IPS DF 4.7 (cell line): ENCODE measurements around the gene SMIM28.
"Not testable (repeated sequence)": the region's sequence is repeated elsewhere in the genome, so short reads cannot be mapped to it uniquely, and the experiment has no call there.

Experiments used
- DNase-seq: peaks from one replicate; pipeline ENCODE4 v3.0.0-alpha.2; 2013; ENCODE audit warnings: low spot score; ENCODE audit errors: extremely low read depth

SMIM28 gene

DNA sequence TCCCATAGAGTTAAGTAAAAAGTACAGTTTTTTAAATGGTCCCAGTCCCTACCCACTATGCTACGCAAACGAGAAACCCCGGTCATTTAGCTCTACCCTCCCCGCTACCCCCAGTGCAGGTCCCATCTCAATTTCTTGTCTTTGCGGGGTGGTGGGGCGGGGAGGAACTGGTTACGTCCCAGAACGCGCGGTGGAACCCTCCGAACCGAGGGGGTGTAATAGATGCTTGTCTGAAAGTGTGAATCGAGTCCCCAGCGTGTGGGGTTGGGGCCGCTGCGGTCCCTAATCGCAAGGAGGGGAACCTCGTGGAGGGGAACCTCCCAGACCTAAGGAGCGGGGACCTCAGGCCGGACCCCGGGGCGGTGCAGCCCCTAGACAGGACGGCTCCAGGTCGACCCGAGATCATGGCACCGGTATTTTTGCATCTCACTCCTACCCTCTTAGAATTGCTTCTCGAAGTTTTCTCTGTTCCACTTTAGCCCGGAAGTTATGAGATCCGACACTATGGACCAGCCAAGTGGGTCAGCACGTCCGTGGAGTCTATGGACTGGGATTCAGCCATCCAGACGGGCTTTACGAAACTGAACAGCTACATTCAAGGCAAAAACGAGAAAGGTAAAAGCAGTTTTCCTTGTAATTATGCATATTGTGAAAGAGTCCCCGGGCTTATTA lies 27.1 kb downstream of the SMIM28 start:
- DNase-seq: no peak

DNA sequence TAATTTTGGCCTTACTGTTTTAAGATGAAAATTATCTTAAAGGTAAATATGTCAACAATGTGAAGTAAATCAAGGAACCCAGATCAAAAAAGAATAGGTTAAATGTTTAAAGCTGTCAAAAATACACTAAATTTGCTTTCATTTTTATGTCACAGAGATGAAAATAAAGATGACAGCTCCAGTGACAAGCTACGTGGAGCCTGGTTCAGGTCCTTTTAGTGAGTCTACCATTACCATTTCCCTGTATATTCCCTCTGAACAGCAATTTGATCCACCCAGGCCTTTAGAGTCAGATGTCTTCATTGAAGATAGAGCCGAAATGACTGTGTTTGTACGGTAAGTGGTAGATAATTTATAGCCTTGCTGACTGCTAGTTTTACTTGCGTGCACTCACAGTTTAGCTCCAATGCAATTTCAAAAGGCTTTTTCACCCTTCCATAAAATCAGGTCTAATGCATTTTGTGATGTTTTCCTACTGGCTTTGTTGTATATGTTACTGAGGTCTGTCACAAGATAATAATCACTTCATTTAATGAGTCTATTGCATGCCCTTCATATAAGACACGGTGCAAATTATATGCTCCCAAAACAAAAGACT lies 28.2 kb downstream of the SMIM28 start:
- DNase-seq: no peak

DNA sequence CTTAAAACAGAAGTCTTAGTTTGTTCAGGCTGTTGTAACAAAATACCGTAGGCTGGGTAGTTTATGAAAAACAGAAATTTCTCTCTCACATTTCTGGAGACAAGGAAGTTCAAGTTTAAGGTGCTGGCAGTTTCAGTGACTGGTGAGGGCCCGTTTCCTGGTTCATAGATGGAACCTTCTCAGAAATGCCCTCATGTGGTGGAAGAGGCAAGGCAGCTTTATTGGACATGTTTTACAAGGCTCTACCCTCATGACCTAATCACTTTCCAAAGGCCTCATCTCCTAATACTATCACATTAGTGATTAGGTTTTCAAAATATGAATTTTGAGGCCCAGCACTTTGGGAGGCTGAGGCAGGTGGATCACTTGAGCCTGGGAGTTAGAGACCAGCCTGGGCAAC lies 28.7 kb downstream of the SMIM28 start:
- DNase-seq: no peak

DNA sequence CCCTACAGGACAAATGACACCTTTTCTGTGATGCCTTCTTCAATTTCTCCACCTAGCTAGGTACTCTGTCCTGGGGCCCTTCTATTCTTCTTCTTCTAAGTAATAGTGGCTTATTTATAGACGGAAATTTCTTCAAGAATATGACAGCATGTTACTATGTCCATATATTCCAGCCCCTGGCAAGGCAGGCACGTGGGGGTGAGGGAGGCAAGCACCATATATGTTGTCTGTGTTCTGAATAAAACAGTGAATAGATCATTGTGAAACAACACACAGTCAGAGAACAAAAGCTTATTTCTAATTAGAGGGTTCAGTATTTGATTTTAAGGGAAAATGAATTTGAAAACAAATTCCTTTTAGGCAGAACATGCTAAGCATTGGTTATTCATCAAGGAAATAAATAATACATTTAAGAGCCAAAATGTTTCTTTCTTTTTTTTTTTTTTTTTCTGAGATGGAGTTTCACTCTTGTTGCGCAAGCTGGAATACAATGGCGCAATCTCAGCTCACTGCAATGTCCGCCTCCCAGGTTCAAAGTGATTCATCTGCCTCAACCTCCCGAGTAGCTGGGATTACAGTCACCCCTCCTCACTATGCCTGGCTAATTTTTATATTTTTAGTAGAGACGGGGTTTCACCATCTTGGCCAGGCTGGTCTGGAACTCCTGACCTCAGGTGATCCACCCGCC lies 32.5 kb downstream of the SMIM28 start:
- DNase-seq: no peak

DNA sequence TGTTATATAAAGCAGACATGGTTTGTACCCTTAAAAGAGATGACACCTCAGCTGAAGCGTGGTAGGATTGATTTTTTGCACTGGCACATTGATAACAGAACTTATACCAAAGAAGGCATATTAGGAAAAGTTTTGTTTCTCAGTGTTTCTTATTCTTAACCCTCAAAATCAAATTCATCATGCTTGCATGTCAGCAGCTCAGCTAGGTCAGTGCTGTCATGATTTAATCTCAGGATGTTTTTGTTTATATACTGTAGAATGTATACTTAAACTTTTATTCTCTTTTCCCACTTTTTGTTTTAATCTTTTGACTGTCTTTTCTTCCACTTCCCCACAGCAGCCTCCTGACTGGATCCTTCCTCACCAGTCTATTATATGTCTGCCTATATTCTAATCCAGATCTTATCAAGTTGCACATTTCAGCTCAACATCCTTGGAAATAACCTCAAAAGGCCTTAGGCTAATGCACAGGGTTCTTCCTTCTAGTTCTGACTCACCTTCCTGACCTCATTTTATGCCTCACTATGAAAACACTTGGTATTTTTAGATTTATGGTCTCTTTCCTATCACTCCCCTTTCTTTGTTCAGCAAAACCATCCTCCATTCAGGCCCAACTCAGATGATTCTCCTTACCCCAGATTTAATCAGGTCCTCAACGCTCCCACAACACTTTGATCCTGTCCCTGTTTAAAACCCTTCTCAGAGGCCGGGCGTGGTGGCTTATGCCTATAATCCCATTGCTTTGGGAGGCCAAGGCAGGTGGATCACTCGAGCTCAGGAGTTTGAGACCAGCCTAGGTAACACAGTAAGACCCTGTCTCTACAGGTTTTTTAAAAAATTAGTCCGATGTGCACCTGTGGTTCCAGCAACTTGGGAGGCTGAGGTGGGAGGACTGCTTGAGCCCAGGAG lies 33.5 kb downstream of the SMIM28 start:
- DNase-seq: no peak

DNA sequence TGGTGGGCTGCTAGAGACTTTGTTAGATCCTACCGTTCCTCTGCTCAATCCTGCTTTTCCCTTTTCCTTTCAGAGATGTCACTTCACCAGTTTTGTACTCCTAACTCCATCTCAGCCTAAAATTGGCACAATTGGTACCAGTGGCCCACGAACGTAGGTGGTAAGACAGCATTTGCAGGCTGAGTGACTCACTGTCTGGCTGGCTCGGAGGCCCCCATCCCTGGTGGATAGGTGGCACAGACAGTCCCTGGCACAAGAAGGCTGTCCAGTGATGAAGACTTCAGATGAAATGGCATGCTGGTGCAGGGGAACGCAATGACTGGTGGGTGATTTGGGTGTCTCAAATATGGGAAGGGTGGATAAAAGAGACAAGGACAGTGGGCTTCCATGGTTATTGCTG lies 37.4 kb downstream of the SMIM28 start:
- no peak for DNase-seq

DNA sequence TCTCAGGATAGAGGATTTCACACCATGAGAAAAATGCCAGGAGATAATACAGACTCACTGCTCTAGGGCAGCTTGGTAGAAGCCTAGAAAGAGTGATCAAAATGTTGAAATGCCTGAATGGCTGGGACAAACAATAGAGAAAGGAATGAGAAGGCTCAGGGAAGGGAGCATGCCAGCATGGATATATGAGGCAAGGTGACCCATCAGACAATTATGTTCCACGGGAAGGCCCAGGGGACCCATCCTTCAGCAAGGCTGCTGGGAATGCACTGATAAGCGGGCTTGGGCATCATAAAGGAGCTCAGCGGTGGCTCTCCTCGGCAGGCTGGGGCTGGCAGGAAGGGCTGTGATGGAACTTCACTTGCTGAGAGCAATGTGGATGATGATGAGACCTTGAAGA lies 38.5 kb downstream of the SMIM28 start:
- no peak for DNase-seq

DNA sequence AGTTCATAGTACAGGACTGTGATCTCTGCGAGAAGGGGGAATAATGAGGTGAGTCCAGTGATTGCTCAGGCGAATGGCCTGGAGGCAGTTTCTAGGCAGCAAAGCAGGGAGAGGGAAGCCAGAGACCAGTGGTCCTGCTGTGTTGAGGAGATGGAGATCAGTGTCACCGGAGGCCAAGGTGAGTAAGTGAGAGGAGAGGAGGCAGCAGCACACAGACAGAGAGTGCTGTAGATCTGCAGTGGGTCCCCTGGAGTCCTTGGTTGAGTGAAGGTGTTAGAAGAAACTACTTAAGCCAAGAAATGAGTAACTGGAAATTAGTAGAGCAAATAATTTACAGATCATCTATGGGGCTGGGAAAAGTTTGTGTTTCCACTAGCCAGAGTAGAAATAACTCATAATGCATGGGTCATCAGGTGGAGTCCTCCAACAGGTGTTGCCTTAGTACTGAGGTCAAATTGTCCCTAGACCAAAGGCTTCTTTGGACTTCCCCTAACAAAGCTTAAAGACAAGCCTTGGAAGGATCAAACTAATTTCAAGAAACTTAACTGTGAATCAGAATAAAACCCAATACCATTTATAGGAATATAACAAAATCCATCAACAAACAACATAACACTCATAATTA lies 39.9 kb downstream of the SMIM28 start:
- DNase-seq: no peak

DNA sequence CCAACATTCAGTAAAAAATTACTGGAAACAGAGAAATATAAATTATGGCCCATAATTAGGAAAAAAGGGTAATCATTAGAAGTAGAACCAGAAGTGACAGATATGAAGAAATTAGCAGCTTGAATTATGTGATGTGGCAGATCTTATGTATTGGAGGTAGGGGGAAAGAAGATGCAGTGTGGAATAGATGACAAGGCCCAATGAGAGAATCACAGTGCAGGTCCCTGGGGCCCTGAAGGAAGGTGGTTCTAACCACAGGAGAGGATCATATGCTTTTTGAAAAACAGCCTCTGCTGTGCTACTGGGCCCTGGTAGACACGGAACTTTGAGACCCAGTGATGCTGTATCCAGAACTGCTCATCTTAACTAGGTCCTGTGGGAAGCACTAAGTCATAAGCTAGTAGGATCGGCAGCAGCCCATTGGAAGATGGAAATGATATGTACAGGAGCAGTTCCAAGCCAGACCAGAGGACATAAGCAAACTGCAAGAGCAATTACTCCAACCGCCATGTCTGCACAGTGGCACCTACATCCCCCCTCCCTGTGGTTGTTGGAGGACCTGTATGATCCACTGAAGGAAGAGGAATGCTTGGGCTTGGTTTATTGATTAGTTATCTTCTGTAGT lies 40.5 kb downstream of the SMIM28 start:
- no peak for DNase-seq

DNA sequence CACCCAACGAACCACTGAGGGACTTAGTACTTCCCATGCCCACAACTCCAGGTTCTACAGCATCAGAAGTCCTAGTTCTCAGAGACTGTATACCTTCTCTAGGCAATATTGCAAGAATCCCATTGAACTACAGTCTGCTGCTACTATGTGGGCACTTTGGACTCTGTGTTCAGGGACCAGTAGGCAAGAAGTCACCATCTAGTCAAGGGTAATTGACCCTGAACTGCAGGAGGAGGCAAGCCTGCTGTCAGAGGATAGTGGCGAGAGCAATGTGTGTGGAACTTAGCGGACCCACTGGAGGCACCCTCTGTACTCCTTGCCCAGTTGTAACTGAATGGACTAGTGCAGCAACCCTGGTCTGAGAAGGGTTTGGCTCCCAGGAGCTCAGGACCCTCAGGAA lies 42.1 kb downstream of the SMIM28 start:
- no peak for DNase-seq

DNA sequence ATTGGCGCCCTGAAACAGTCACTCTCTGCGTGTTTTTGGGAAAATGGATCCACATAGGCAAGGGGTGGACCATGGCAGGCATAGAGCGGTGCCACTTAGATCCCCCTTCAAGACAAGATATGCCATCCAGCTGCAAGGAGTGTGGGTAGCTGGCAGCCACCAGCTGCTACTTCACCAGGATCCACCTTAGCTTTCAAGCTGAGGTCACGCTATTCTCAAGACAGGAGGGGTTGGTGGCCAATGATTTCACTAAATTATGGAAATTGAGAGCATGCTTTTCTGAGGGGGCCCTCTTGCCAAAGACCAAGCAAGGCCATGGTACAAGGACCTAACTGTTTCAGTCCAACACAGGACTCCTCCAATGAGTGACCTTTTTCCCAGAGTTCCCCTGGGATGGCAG lies 42.7 kb downstream of the SMIM28 start:
- DNase-seq: no peak

DNA sequence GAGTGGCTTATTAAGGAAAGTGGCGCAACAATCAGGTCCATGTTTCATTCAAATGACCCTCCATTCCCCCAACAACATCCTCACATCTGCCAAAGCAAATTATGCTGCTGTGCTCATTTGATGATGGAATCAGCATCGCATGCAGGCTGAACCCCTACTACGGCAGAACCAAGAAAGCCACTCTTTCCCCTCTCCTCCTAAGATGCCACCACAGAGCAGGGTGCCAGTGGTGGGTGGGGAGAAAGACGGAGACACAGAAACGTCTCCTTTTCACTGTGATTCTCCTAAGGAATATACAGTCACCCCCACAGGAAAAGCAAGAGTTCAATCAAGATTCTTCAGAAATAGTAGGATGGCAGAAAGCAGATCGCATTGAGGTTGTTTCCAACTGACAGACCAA lies 43.4 kb downstream of the SMIM28 start:
- DNase-seq: no peak

DNA sequence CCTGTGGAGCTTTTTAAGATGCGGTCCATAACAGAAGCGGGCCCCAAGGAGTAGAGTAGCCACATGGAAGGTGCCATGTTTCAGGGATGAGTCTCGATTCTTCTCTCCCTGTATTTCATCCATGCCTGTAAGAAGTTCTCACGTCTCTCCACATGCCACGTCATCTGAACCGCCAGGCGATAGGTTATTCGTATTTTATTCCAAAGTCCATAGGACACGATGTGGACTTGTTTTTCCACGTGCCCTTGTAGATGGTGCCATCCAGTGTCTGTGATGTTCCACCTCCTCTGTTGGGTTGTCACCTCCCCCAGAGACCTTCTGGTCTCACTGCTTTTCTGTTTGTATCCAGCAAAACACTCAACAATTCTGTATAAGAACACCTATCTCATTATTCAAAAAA lies 43.9 kb downstream of the SMIM28 start:
- no peak for DNase-seq

DNA sequence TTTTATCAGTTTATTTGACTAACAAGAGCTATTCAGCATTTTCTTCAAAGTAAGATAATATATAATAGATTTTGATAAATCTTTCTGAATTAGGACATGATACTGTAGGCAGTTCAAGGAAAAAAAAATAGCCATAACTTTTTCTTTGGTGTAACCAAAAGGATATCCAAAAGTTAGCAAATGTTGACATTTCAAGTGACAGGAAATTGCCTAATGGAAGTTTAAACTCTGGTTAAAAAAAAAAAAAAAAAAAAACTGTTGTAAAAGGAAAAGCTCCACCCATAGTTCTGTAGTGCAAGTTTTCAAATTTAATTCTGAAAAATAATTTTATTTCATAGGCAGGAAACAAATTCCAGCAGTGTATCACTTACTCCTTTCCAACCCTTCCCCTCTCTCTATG lies 45.2 kb downstream of the SMIM28 start:
- no peak for DNase-seq

DNA sequence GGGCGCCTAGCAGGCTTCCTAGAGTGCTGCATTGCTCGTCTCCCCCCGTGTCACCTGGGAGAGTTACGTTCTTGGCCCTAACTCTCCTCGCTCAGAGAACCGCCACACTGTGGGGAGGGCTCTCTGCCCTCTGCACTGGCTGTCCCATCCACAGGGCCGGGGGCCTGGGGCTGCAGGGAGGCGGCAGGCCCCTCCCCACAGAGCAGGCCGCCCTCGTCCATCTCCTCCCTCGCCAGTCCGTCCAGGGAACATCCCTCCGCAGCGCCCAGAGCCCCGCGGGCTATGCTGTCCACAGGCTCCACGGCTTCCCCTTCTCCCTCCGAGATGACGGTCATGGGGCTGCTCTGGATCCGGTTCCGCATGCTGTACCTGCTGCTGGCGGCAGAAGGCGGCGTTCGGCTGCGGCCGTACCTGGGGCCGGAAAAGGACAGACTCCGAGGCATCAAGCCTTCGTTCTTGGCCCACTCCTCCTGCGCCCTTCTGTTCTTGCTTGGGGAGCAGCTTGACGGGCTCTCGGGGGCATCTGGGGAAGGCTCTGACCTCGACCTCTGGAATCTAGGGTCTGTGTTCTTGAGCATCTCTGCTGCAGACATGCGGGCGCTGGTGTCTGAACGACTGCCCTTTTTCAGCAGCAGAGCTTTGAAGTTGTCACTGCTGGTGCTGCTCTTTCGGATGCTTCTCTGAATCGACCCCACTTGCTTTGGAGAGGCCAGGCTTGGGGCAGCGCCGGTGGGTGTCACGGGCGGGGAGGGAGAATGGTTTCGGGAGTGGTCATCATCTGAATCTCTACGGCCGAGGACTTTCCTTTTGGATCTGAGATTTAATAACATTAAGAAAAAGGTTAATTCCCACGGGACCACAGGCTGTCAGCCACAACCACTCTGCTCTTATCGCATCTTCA lies 46.5 kb downstream of the SMIM28 start:
- no peak for DNase-seq

DNA sequence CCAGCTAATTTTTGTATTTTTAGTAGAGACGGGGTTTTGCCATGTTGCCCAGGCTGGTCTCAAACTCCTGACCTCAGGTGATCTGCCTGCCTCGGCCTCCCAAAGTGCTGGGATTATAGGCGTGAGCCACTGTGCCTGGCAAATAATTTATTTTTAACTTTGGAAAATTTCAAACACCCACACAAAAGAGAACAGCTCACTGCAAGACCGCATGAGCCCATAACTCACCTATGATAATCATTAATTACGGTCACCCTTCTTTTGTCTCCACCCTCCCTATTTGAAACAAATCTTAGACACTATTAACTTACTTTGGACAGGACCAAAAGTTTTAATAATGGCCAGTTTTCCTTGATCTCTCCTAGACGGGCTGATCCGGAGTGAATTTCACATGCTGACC lies 47.6 kb downstream of the SMIM28 start:
- DNase-seq: not testable (repeated sequence)

DNA sequence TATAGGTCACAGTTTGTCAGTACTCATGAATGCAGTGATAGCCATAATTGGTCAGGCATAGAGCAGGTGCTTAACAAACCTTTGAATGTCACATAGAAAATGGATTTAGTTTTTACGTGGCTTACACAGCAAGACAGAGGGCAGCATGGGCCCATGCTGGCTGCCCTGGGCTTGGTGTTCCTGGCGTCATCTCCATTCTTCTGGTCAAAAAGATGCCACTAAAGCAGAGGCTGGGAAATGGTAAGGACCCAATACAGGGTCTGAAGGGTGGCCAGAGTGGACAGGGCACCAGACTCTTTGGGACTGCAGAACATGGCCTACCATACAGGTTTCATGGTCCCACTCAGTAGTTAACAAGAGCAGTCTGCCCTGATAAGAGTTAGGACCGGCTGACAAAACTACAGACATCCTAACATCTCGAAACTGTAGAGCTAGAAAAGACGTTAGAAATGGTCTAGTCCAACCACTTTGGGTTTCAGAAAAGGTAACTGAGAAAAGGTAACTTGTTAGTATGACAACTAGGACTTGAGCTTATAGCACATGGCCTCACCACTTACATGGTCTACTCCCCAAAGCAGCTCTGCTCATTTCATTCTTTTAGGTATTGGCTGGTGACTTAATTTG lies 48.9 kb downstream of the SMIM28 start:
- no peak for DNase-seq

DNA sequence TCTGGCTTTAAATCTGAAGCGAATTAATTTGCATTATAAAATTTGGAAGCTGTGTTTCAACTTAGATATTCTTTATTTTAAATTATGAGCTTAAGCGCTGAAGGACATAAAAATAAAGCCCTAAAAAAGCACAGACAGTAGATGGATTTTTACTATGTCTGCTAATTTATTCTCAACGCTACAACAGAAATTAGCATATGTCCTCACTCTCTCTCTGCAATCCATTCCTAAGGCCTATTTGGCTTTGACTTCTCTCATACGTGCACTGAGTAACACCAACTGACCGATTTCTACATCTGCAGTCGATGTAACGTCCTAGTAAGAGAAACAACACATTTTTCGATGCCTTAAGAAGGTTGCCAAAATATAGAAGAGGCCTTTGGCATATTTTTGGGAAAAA lies 50.0 kb downstream of the SMIM28 start:
- no peak for DNase-seq

DNA sequence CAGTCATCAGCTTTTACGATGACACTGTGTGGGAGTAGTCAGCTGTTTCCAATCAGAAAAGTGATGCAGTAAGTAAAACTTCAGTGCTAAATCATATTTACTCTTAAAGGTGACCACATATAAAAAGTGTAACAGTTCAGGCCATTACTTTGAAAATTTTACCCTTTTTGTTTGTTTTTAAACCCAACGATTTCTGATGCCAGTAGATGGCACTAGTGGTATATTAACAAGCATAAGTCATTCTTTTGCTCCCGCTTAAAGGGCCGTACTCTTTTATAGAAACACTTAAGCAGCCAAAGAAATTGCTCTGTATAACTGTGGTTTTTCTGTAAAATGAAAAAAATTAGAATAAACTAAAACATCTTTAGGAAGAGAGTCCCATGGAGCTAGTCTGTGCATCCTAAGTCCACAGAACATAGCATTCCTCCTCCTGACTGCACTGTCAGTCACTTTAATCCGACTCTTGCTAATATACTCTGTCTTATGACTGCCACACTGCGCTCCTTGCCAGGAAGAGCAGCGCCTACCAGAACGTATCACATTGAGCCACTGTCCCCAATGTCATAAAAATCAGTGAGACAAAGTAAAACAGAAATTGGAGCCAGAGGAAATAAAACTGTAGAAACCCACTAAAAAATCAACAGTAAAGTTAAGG lies 51.4 kb downstream of the SMIM28 start:
- DNase-seq: no peak
